Tibial nerve (tissue), 3 donors: ENCODE results near the gene ZNF423.

Experiments used
- CTCF ChIP-seq, 5 experiments: fragments of 200-600 bp in 3 of 5; fragments of 450-650 bp in 2 of 5; sonication (generic) in 3 of 5; IDR thresholded peaks; one replicate each; pipeline ENCODE4 v1.5.1; 2016 to 2019; ENCODE audit warnings: antibody characterized with exemption in 5 of 5, mild to moderate bottlenecking in 3 of 5, moderate library complexity in 2 of 5
- POLR2A ChIP-seq, 2 donors: fragments of 450-650 bp; IDR thresholded peaks; one replicate each; pipeline ENCODE4 v1.6.1; 2017; ENCODE audit warnings: antibody characterized with exemption in 2 of 2, mild to moderate bottlenecking in 2 of 2, moderate library complexity in 2 of 2

- TF ChIP-seq POLR2A (IDR thresholded peaks at IDR 0.05) (no peak), CTCF (IDR thresholded peaks at IDR 0.05) (no peak)
Measured at GRCh38 chr16:49641250-49641649, 214.7 kb downstream of the ZNF423 start.
